GM23248 (cell line): Measurements from ENCODE around the gene SART3. TPM values are rescaled to one million over a fixed set of nuclear protein-coding genes. Genes with fewer than 3 reads are reported as not detected.

Experiments used
- DNase-seq: peaks from one replicate; pipeline ENCODE4 v3.0.0-alpha.2; 2015
- H2AFZ ChIP-seq: fragments of 200-600 bp; sonication (generic); 2 replicates; pipeline ENCODE4 v1.6.1; 2016; ENCODE audit warnings: antibody characterized with exemption
- H3F3A ChIP-seq: fragments of 200-600 bp; sonication (generic); 2 replicates; pipeline ENCODE4 v1.6.1; 2016; ENCODE audit warnings: mild to moderate bottlenecking, antibody characterized with exemption, mixed run types; ENCODE audit not compliant: insufficient read depth
- H3K27ac ChIP-seq: fragments of 200-600 bp; sonication (generic); 2 replicates; pipeline ENCODE4 v1.5.1; 2016; ENCODE audit warnings: mild to moderate bottlenecking
- H3K27me3 ChIP-seq: fragments of 200-600 bp; sonication (generic); replicated peaks from 2 replicates; pipeline ENCODE4 v1.6.1; 2016; ENCODE audit warnings: mild to moderate bottlenecking; ENCODE audit not compliant: insufficient read depth
- H3K36me3 ChIP-seq: fragments of 200-600 bp; sonication (generic); 2 replicates; pipeline ENCODE4 v1.6.1; 2016; ENCODE audit warnings: low read depth, mild to moderate bottlenecking
- H3K4me1 ChIP-seq: fragments of 200-600 bp; sonication (generic); 2 replicates; pipeline ENCODE4 v1.6.1; 2016; ENCODE audit warnings: mild to moderate bottlenecking; ENCODE audit not compliant: insufficient read depth
- H3K4me2 ChIP-seq: fragments of 200-600 bp; sonication (generic); one replicate; pipeline ENCODE4 v1.6.1; 2016; ENCODE audit warnings: mild to moderate bottlenecking; ENCODE audit not compliant: unreplicated experiment
- H3K4me3 ChIP-seq: fragments of 200-600 bp; sonication (generic); 2 replicates; pipeline ENCODE4 v1.5.1; 2016; ENCODE audit warnings: mild to moderate bottlenecking
- H3K79me2 ChIP-seq: fragments of 200-600 bp; sonication (generic); 2 replicates; pipeline ENCODE4 v1.6.1; 2016; ENCODE audit warnings: mild to moderate bottlenecking; ENCODE audit not compliant: insufficient read depth
- H3K9ac ChIP-seq: fragments of 200-600 bp; sonication (generic); 2 replicates; pipeline ENCODE4 v1.6.1; 2016; ENCODE audit warnings: mild to moderate bottlenecking
- H3K9me2 ChIP-seq: fragments of 200-600 bp; sonication (generic); 2 replicates; pipeline ENCODE4 v1.6.1; 2016; ENCODE audit warnings: mixed run types, mild to moderate bottlenecking, moderate library complexity; ENCODE audit not compliant: insufficient read depth
- H3K9me3 ChIP-seq: fragments of 200-600 bp; sonication (generic); one replicate; pipeline ENCODE4 v1.6.1; 2017; ENCODE audit warnings: low read depth
- H4K20me1 ChIP-seq: fragments of 200-600 bp; sonication (generic); 2 replicates; pipeline ENCODE4 v1.6.0; 2016; ENCODE audit not compliant: insufficient read depth
- EZH2 ChIP-seq: fragments of 200-600 bp; sonication (generic); IDR thresholded peaks from 2 replicates; pipeline ENCODE4 v1.6.1; 2018; ENCODE audit warnings: antibody characterized with exemption, mild to moderate bottlenecking; ENCODE audit not compliant: insufficient read depth, poor library complexity, severe bottlenecking
- EZH2phosphoT487 ChIP-seq: fragments of 200-600 bp; sonication (generic); IDR thresholded peaks from 2 replicates; pipeline ENCODE4 v1.6.1; 2018; ENCODE audit warnings: antibody characterized with exemption, moderate library complexity, mild to moderate bottlenecking, low read depth; ENCODE audit not compliant: insufficient read depth
- whole genome bisulfite sequencing, 2 experiments: methylation state at CpG; one replicate each; pipeline ENCODE4 v1.1.6; 2015 to 2017; ENCODE audit warnings: low lambda C conversion rate in 2 of 2, low coverage in 1 of 2; ENCODE audit errors: missing lambda C conversion rate in 2 of 2; 5-methylcytosine and 5-hydroxymethylcytosine counted together
- in situ Hi-C: fragments of 300-500 bp; cut with MboI; formaldehyde crosslinking; loops from 2 replicates; pipeline ENCODE4 v1.15.0; 2020
- polyA plus RNA-seq: library from polyadenylated mRNA; unstranded; fragments of >200 nt; fragmentation: Nextera tagmentation; extraction: Ambion mirVana; gene quantifications from 2 replicates; pipeline ENCODE4 v1.2.1, GENCODE V29; 2016
- total RNA-seq: library from RNA; depleted of rRNA; stranded (reverse); fragments of >200 nt; shearing (Covaris generic); gene quantifications from 2 replicates; pipeline ENCODE4 v1.2.3, GENCODE V29; 2014

The SART3 gene
- total and polyA plus RNA-seq, 2 experiments from 2014 or later: 20.5 to 29.7 TPM

- H3K4me1 ChIP-seq: peaks cover 28% of the 10 kb centered on the region
- H2AFZ ChIP-seq: no peak overlapping the region
- no peak overlapping the region for H3K4me3 ChIP-seq
- no peak overlapping the region for H3K9ac ChIP-seq
- no peak for DNase-seq
- TF ChIP-seq EZH2phosphoT487: no peak
- TF ChIP-seq EZH2: no peak
- no peaks in the 10 kb centered on the region for H3K9me3 ChIP-seq
- no peaks in the 10 kb centered on the region for H3K9me2 ChIP-seq
- no peaks in the 10 kb centered on the region for H4K20me1 ChIP-seq
- H3K27ac ChIP-seq: no peak overlapping the region
- WGBS, 2 experiments: 93 to 96% methylated on average over 9 to 10 of the region's 10 CpGs
- in situ Hi-C loops: no loop called here
- H3F3A ChIP-seq: peaks cover 26% of the 10 kb centered on the region
- no peaks in the 10 kb centered on the region for H3K36me3 ChIP-seq
- H3K79me2 ChIP-seq: no peaks in the 10 kb centered on the region
- no peak overlapping the region for H3K4me2 ChIP-seq
- no peaks in the 10 kb centered on the region for H3K27me3 ChIP-seq
Measured at GRCh38 chr12:108607981-108608600, 47.1 kb upstream of the SART3 start.

GRCh38 chr12:108606492-108606891 is 45.5 kb upstream of the SART3 start:
- no peak overlapping the region for H3K27ac ChIP-seq
- 83% methylated on average over 9 of the region's 9 CpGs for WGBS, 2 experiments
- H3K4me1 ChIP-seq: peaks cover 17% of the 10 kb centered on the region
- no peaks in the 10 kb centered on the region for H4K20me1 ChIP-seq
- no peaks in the 10 kb centered on the region for H3K9me2 ChIP-seq
- H3F3A ChIP-seq: peaks cover 10% of the 10 kb centered on the region
- TF ChIP-seq EZH2: no peak
- no peak for TF ChIP-seq EZH2phosphoT487
- H2AFZ ChIP-seq: no peak overlapping the region
- no peak overlapping the region for H3K4me2 ChIP-seq
- H3K4me3 ChIP-seq: no peak overlapping the region
- H3K79me2 ChIP-seq: no peaks in the 10 kb centered on the region
- in situ Hi-C loops: no loop called here
- H3K9ac ChIP-seq: no peak overlapping the region
- no peaks in the 10 kb centered on the region for H3K36me3 ChIP-seq
- DNase-seq: no peak
- H3K27me3 ChIP-seq: no peaks in the 10 kb centered on the region
- no peaks in the 10 kb centered on the region for H3K9me3 ChIP-seq

GRCh38 chr12:108605690-108606406 is 44.9 kb upstream of the SART3 start:
- no peaks in the 10 kb centered on the region for H3K9me2 ChIP-seq
- in situ Hi-C loops: no loop called here
- H4K20me1 ChIP-seq: no peaks in the 10 kb centered on the region
- H2AFZ ChIP-seq: no peak overlapping the region
- H3K27me3 ChIP-seq: no peaks in the 10 kb centered on the region
- H3K4me1 ChIP-seq: peaks cover 15% of the 10 kb centered on the region
- TF ChIP-seq EZH2phosphoT487 (no peak), EZH2 (no peak)
- 74 to 78% methylated on average over 4 of the region's 4 CpGs for WGBS, 2 experiments
- H3F3A ChIP-seq: peaks cover 4% of the 10 kb centered on the region; the same call in 1 of the 2 replicates
- H3K79me2 ChIP-seq: no peaks in the 10 kb centered on the region
- H3K4me2 ChIP-seq: no peak overlapping the region
- no peak overlapping the region for H3K9ac ChIP-seq
- H3K27ac ChIP-seq: no peak overlapping the region
- H3K36me3 ChIP-seq: no peaks in the 10 kb centered on the region
- no peaks in the 10 kb centered on the region for H3K9me3 ChIP-seq
- no peak overlapping the region for H3K4me3 ChIP-seq
- no peak for DNase-seq

- no peak overlapping the region for H3K4me3 ChIP-seq
- peaks cover 12% of the 10 kb centered on the region for H3K4me1 ChIP-seq
- no peak overlapping the region for H3K4me2 ChIP-seq
- H3F3A ChIP-seq: no peaks in the 10 kb centered on the region
- no peaks in the 10 kb centered on the region for H4K20me1 ChIP-seq
- no peak overlapping the region for H3K27ac ChIP-seq
- no peaks in the 10 kb centered on the region for H3K9me3 ChIP-seq
- WGBS, 2 experiments: 37 to 40% methylated on average over 3 of the region's 3 CpGs
- no peaks in the 10 kb centered on the region for H3K9me2 ChIP-seq
- TF ChIP-seq EZH2phosphoT487 (no peak), EZH2 (no peak)
- H2AFZ ChIP-seq: no peak overlapping the region
- H3K27me3 ChIP-seq: no peaks in the 10 kb centered on the region
- H3K79me2 ChIP-seq: no peaks in the 10 kb centered on the region
- DNase-seq: no peak
- in situ Hi-C loops: no loop called here
- no peaks in the 10 kb centered on the region for H3K36me3 ChIP-seq
- no peak overlapping the region for H3K9ac ChIP-seq
Measured at GRCh38 chr12:108605000-108605689, 44.2 kb upstream of the SART3 start.
